Measurements from ENCODE around the gene MACROD2. TPM values are rescaled to one million over a fixed set of nuclear protein-coding genes. Genes with fewer than 3 reads are reported as not detected.

Gene MACROD2
- total and polyA plus RNA-seq, 2 experiments from 2014 or later = 2.8 to 4.3 TPM

- no peak overlapping the region for H3K27ac ChIP-seq (ENCODE audit: low read depth)
Measured at GRCh38 chr20:14406495-14406894, 411.2 kb downstream of the MACROD2 start.

More at GRCh38 chr20:14406495-14406894, 411.2 kb downstream of the MACROD2 start:
- H3K9me2 ChIP-seq (ENCODE audit: insufficient read depth) = no peaks in the 10 kb centered on the region
- peaks cover 12% of the 10 kb centered on the region for H3K27me3 Mint-ChIP-seq (ENCODE audit: insufficient read depth, low read depth, poor library complexity)
- H3K4me1 ChIP-seq (ENCODE audit: insufficient read depth) = peaks cover 4% of the 10 kb centered on the region; the same call in 1 of the 2 replicates
- no peaks in the 10 kb centered on the region for H3K79me2 ChIP-seq (replicated peaks; ENCODE audit: insufficient read depth)
- H3K36me3 ChIP-seq (ENCODE audit: insufficient read depth) = no peaks in the 10 kb centered on the region
- ATAC-seq (no peak), DNase-seq (ENCODE audit: low spot score) (no peak)
- no peaks in the 10 kb centered on the region for H3F3A ChIP-seq (replicated peaks; ENCODE audit: low read depth)
- H3K27me3 ChIP-seq (ENCODE audit: insufficient read depth) = peaks cover 14% of the 10 kb centered on the region
- no peak for TF ChIP-seq POLR2AphosphoS5 (IDR thresholded peaks at IDR 0.05; ENCODE audit: low read depth)
- TF ChIP-seq, protein P1, sequence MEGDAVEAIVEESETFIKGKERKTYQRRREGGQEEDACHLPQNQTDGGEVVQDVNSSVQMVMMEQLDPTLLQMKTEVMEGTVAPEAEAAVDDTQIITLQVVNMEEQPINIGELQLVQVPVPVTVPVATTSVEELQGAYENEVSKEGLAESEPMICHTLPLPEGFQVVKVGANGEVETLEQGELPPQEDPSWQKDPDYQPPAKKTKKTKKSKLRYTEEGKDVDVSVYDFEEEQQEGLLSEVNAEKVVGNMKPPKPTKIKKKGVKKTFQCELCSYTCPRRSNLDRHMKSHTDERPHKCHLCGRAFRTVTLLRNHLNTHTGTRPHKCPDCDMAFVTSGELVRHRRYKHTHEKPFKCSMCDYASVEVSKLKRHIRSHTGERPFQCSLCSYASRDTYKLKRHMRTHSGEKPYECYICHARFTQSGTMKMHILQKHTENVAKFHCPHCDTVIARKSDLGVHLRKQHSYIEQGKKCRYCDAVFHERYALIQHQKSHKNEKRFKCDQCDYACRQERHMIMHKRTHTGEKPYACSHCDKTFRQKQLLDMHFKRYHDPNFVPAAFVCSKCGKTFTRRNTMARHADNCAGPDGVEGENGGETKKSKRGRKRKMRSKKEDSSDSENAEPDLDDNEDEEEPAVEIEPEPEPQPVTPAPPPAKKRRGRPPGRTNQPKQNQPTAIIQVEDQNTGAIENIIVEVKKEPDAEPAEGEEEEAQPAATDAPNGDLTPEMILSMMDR (conservative IDR thresholded peaks at IDR 0.05; ENCODE audit: low read depth in 2 of 2) = no peak
- TF ChIP-seq REST (IDR thresholded peaks at IDR 0.05; ENCODE audit: unreplicated experiment) = no peak
- no peak for TF ChIP-seq EZH2phosphoT487 (IDR thresholded peaks at IDR 0.05; ENCODE audit: unreplicated experiment)
- TF ChIP-seq CREB1 (CRISPR knock-in tag; IDR thresholded peaks at IDR 0.05; ENCODE audit: low read depth) = no peak
- TF ChIP-seq ZNF331 (CRISPR knock-in tag; IDR thresholded peaks at IDR 0.05; ENCODE audit: low read depth) = no peak
- no peak for TF ChIP-seq ETS1 (IDR thresholded peaks at IDR 0.05)
- no peak for TF ChIP-seq STAT1 (IDR thresholded peaks at IDR 0.05; ENCODE audit: unreplicated experiment)
- no peak for TF ChIP-seq NANOG (IDR thresholded peaks at IDR 0.05; ENCODE audit: borderline replicate concordance)
- TF ChIP-seq EZH2 (IDR thresholded peaks at IDR 0.05; ENCODE audit: low read depth, unreplicated experiment) = no peak
- TF ChIP-seq ZNF462 (CRISPR knock-in tag; IDR thresholded peaks at IDR 0.05) = no peak
- TF ChIP-seq JUNB (IDR thresholded peaks at IDR 0.05; ENCODE audit: unreplicated experiment) = no peak
- no peak for TF ChIP-seq ZNF114 (CRISPR knock-in tag; IDR thresholded peaks at IDR 0.05)
- H3K27ac Mint-ChIP-seq = no peak overlapping the region; the same call in 1 of the 2 replicates
- no peaks in the 10 kb centered on the region for H4K20me1 ChIP-seq (replicated peaks; ENCODE audit: insufficient read depth)
- no peaks in the 10 kb centered on the region for H3K9me3 Mint-ChIP-seq
- H3K4me3 Mint-ChIP-seq = no peak overlapping the region
- H3K4me2 ChIP-seq = no peak overlapping the region
- H2AFZ ChIP-seq = no peak overlapping the region
- peaks cover 9% of the 10 kb centered on the region; the same call in 2 of the 3 replicates for H3K4me1 Mint-ChIP-seq
- no peak overlapping the region for H3K4me3 ChIP-seq
- H3K36me3 Mint-ChIP-seq (ENCODE audit: low read depth) = no peaks in the 10 kb centered on the region

Measured in GM23338 (cell line).